Measurements from ENCODE around the gene DOCK10.

DOCK10 gene

GRCh38 chr2:224885836-224886547, 156.3 kb downstream of the DOCK10 start:
- H3K9me3 ChIP-seq (replicated peaks in 1 of 2; ENCODE audit: control insufficient read depth in 2 of 2, insufficient read depth in 1 of 2, low read depth in 1 of 2, low read length in 2 of 2): no peaks in the 10 kb centered on the region
- no peak overlapping the region for H3K4ac ChIP-seq (ENCODE audit: low read length)
- no peak overlapping the region for H4K91ac ChIP-seq (ENCODE audit: low read depth, low read length, poor library complexity)
- H3K27me3 ChIP-seq (ENCODE audit: control insufficient read depth in 3 of 3, insufficient read depth in 3 of 3, low read depth in 1 of 3, low read length in 3 of 3): no peaks in the 10 kb centered on the region
- no peaks in the 10 kb centered on the region for H3K79me1 ChIP-seq (ENCODE audit: low read depth, low read length)
- no peaks in the 10 kb centered on the region for H3K36me3 ChIP-seq (replicated peaks in 1 of 2; ENCODE audit: control insufficient read depth in 2 of 2, insufficient read depth in 2 of 2, low read length in 2 of 2)
- no peak overlapping the region for H3K4me3 ChIP-seq (ENCODE audit: low read length in 2 of 2)
- H3K27ac ChIP-seq (replicated peaks; ENCODE audit: low read length): no peak overlapping the region
- WGBS, 2 donors (ENCODE audit: extremely low coverage in 2 of 2, insufficient read length in 2 of 2, insufficient replicate concordance in 1 of 2): no CpG with 5 or more reads among the region's 9 CpGs
- no peak overlapping the region for H2BK120ac ChIP-seq (ENCODE audit: low read depth, low read length)
- no peak overlapping the region for H2BK5ac ChIP-seq (ENCODE audit: low read length)
- no peak for DNase-seq (ENCODE audit: low spot score)
- no peak overlapping the region for H3K4me2 ChIP-seq (ENCODE audit: insufficient read depth, low read length, poor library complexity, severe bottlenecking)
- no peak overlapping the region for H2BK12ac ChIP-seq (ENCODE audit: low read length)
- H3K23ac ChIP-seq (ENCODE audit: low read depth, low read length, poor library complexity): no peak overlapping the region
- H2BK15ac ChIP-seq (ENCODE audit: low read length): no peak overlapping the region
- no peak overlapping the region for H3K14ac ChIP-seq (ENCODE audit: low read length)
- no peaks in the 10 kb centered on the region for H3K4me1 ChIP-seq (ENCODE audit: control insufficient read depth in 2 of 2, insufficient read depth in 1 of 2, low read depth in 1 of 2, low read length in 2 of 2)
- H2AK5ac ChIP-seq (ENCODE audit: low read depth, low read length): no peak overlapping the region
- no peak overlapping the region for H3K9ac ChIP-seq (ENCODE audit: low read depth, low read length, poor library complexity)
- no peak overlapping the region for H3K18ac ChIP-seq (ENCODE audit: low read length)
- H2AFZ ChIP-seq (ENCODE audit: low read length): peak overlapping the region; percentile 76
- no peak overlapping the region for H4K8ac ChIP-seq (ENCODE audit: low read depth, low read length)

GRCh38 chr2:224885291-224885690, 157.0 kb downstream of the DOCK10 start:
- no CpG with 5 or more reads among the region's 1 CpG for WGBS, 2 donors (ENCODE audit: extremely low coverage in 2 of 2, insufficient read length in 2 of 2, insufficient replicate concordance in 1 of 2)
- H3K18ac ChIP-seq (ENCODE audit: low read length): no peak overlapping the region
- no peak overlapping the region for H2BK120ac ChIP-seq (ENCODE audit: low read depth, low read length)
- no peak overlapping the region for H3K27ac ChIP-seq (replicated peaks; ENCODE audit: low read length)
- H3K4me1 ChIP-seq (ENCODE audit: control insufficient read depth in 2 of 2, insufficient read depth in 1 of 2, low read depth in 1 of 2, low read length in 2 of 2): no peaks in the 10 kb centered on the region
- no peaks in the 10 kb centered on the region for H3K27me3 ChIP-seq (ENCODE audit: control insufficient read depth in 3 of 3, insufficient read depth in 3 of 3, low read depth in 1 of 3, low read length in 3 of 3)
- H4K91ac ChIP-seq (ENCODE audit: low read depth, low read length, poor library complexity): no peak overlapping the region
- no peak overlapping the region for H2BK12ac ChIP-seq (ENCODE audit: low read length)
- no peak overlapping the region for H4K8ac ChIP-seq (ENCODE audit: low read depth, low read length)
- no peak for DNase-seq (ENCODE audit: low spot score)
- H3K79me1 ChIP-seq (ENCODE audit: low read depth, low read length): no peaks in the 10 kb centered on the region
- no peak overlapping the region for H3K14ac ChIP-seq (ENCODE audit: low read length)
- no peaks in the 10 kb centered on the region for H3K36me3 ChIP-seq (replicated peaks in 1 of 2; ENCODE audit: control insufficient read depth in 2 of 2, insufficient read depth in 2 of 2, low read length in 2 of 2)
- no peak overlapping the region for H3K23ac ChIP-seq (ENCODE audit: low read depth, low read length, poor library complexity)
- no peak overlapping the region for H2BK15ac ChIP-seq (ENCODE audit: low read length)
- H3K4me2 ChIP-seq (ENCODE audit: insufficient read depth, low read length, poor library complexity, severe bottlenecking): no peak overlapping the region
- no peak overlapping the region for H3K9ac ChIP-seq (ENCODE audit: low read depth, low read length, poor library complexity)
- H2AFZ ChIP-seq (ENCODE audit: low read length): no peak overlapping the region
- no peak overlapping the region for H2BK5ac ChIP-seq (ENCODE audit: low read length)
- H3K9me3 ChIP-seq (replicated peaks in 1 of 2; ENCODE audit: control insufficient read depth in 2 of 2, insufficient read depth in 1 of 2, low read depth in 1 of 2, low read length in 2 of 2): no peaks in the 10 kb centered on the region
- H2AK5ac ChIP-seq (ENCODE audit: low read depth, low read length): no peak overlapping the region
- H3K4me3 ChIP-seq (ENCODE audit: low read length in 2 of 2): no peak overlapping the region
- H3K4ac ChIP-seq (ENCODE audit: low read length): no peak overlapping the region

GRCh38 chr2:224884188-224884587, 158.1 kb downstream of the DOCK10 start:
- H3K14ac ChIP-seq (ENCODE audit: low read length): no peak overlapping the region
- H3K9me3 ChIP-seq (replicated peaks in 1 of 2; ENCODE audit: control insufficient read depth in 2 of 2, insufficient read depth in 1 of 2, low read depth in 1 of 2, low read length in 2 of 2): no peaks in the 10 kb centered on the region
- H2AFZ ChIP-seq (ENCODE audit: low read length): no peak overlapping the region
- H2BK120ac ChIP-seq (ENCODE audit: low read depth, low read length): no peak overlapping the region
- H3K27me3 ChIP-seq (ENCODE audit: control insufficient read depth in 3 of 3, insufficient read depth in 3 of 3, low read depth in 1 of 3, low read length in 3 of 3): no peaks in the 10 kb centered on the region
- no peak overlapping the region for H4K91ac ChIP-seq (ENCODE audit: low read depth, low read length, poor library complexity)
- H3K18ac ChIP-seq (ENCODE audit: low read length): no peak overlapping the region
- no CpG with 5 or more reads among the region's 4 CpGs for WGBS, 2 donors (ENCODE audit: extremely low coverage in 2 of 2, insufficient read length in 2 of 2, insufficient replicate concordance in 1 of 2)
- H3K4ac ChIP-seq (ENCODE audit: low read length): no peak overlapping the region
- H2BK12ac ChIP-seq (ENCODE audit: low read length): no peak overlapping the region
- no peak for DNase-seq (ENCODE audit: low spot score)
- no peak overlapping the region for H3K4me3 ChIP-seq (ENCODE audit: low read length in 2 of 2)
- no peaks in the 10 kb centered on the region for H3K36me3 ChIP-seq (replicated peaks in 1 of 2; ENCODE audit: control insufficient read depth in 2 of 2, insufficient read depth in 2 of 2, low read length in 2 of 2)
- H2AK5ac ChIP-seq (ENCODE audit: low read depth, low read length): no peak overlapping the region
- H3K4me1 ChIP-seq (ENCODE audit: control insufficient read depth in 2 of 2, insufficient read depth in 1 of 2, low read depth in 1 of 2, low read length in 2 of 2): no peaks in the 10 kb centered on the region
- H4K8ac ChIP-seq (ENCODE audit: low read depth, low read length): no peak overlapping the region
- H2BK5ac ChIP-seq (ENCODE audit: low read length): no peak overlapping the region
- no peak overlapping the region for H3K23ac ChIP-seq (ENCODE audit: low read depth, low read length, poor library complexity)
- no peak overlapping the region for H3K4me2 ChIP-seq (ENCODE audit: insufficient read depth, low read length, poor library complexity, severe bottlenecking)
- no peak overlapping the region for H2BK15ac ChIP-seq (ENCODE audit: low read length)
- no peak overlapping the region for H3K27ac ChIP-seq (replicated peaks; ENCODE audit: low read length)
- no peak overlapping the region for H3K9ac ChIP-seq (ENCODE audit: low read depth, low read length, poor library complexity)
- H3K79me1 ChIP-seq (ENCODE audit: low read depth, low read length): no peaks in the 10 kb centered on the region

GRCh38 chr2:224883700-224884099, 158.6 kb downstream of the DOCK10 start:
- no peak overlapping the region for H2BK5ac ChIP-seq (ENCODE audit: low read length)
- H3K27ac ChIP-seq (replicated peaks; ENCODE audit: low read length): no peak overlapping the region
- no peaks in the 10 kb centered on the region for H3K36me3 ChIP-seq (replicated peaks in 1 of 2; ENCODE audit: control insufficient read depth in 2 of 2, insufficient read depth in 2 of 2, low read length in 2 of 2)
- H3K4ac ChIP-seq (ENCODE audit: low read length): no peak overlapping the region
- H3K18ac ChIP-seq (ENCODE audit: low read length): no peak overlapping the region
- H3K4me1 ChIP-seq (ENCODE audit: control insufficient read depth in 2 of 2, insufficient read depth in 1 of 2, low read depth in 1 of 2, low read length in 2 of 2): no peaks in the 10 kb centered on the region
- H3K9ac ChIP-seq (ENCODE audit: low read depth, low read length, poor library complexity): no peak overlapping the region
- H3K4me3 ChIP-seq (ENCODE audit: low read length in 2 of 2): no peak overlapping the region
- H4K91ac ChIP-seq (ENCODE audit: low read depth, low read length, poor library complexity): no peak overlapping the region
- WGBS, 2 donors (ENCODE audit: extremely low coverage in 2 of 2, insufficient read length in 2 of 2, insufficient replicate concordance in 1 of 2): no CpG with 5 or more reads among the region's 1 CpG
- H3K14ac ChIP-seq (ENCODE audit: low read length): no peak overlapping the region
- DNase-seq (ENCODE audit: low spot score): no peak
- H3K9me3 ChIP-seq (replicated peaks in 1 of 2; ENCODE audit: control insufficient read depth in 2 of 2, insufficient read depth in 1 of 2, low read depth in 1 of 2, low read length in 2 of 2): no peaks in the 10 kb centered on the region
- H3K79me1 ChIP-seq (ENCODE audit: low read depth, low read length): no peaks in the 10 kb centered on the region
- H2BK15ac ChIP-seq (ENCODE audit: low read length): no peak overlapping the region
- H2AFZ ChIP-seq (ENCODE audit: low read length): no peak overlapping the region
- no peak overlapping the region for H3K23ac ChIP-seq (ENCODE audit: low read depth, low read length, poor library complexity)
- no peak overlapping the region for H2BK12ac ChIP-seq (ENCODE audit: low read length)
- H4K8ac ChIP-seq (ENCODE audit: low read depth, low read length): no peak overlapping the region
- H3K4me2 ChIP-seq (ENCODE audit: insufficient read depth, low read length, poor library complexity, severe bottlenecking): no peak overlapping the region
- H3K27me3 ChIP-seq (ENCODE audit: control insufficient read depth in 3 of 3, insufficient read depth in 3 of 3, low read depth in 1 of 3, low read length in 3 of 3): no peaks in the 10 kb centered on the region
- H2BK120ac ChIP-seq (ENCODE audit: low read depth, low read length): no peak overlapping the region
- no peak overlapping the region for H2AK5ac ChIP-seq (ENCODE audit: low read depth, low read length)

All from neuronal stem cell (in vitro differentiated cells).